Motor neuron (in vitro differentiated cells): ENCODE data around the gene FAM151A. TPM values are rescaled to one million over a fixed set of nuclear protein-coding genes. Genes with fewer than 3 reads are reported as not detected.

ENCODE experiments used
- ATAC-seq, 8 experiments: fragments of 200-7000 bp; cut with Tn5 transposase; replicated peaks in 6 of 8; 2 replicates each; pipeline ENCODE4 v1.8.0; 2021; ENCODE audit warnings: mild to moderate bottlenecking in 8 of 8, moderate library complexity in 8 of 8
- H3K27ac ChIP-seq, 2 donors: fragments of 250-450 bp; sonication (Bioruptor Pico); 2 replicates each; pipeline ENCODE4 v1.9.0; 2021; ENCODE audit warnings: antibody characterized with exemption in 2 of 2, mild to moderate bottlenecking in 2 of 2, moderate library complexity in 1 of 2
- H3K4me1 ChIP-seq, 2 donors: fragments of 250-450 bp; sonication (Bioruptor Pico); replicated peaks in 1 of 2; 2 replicates each; pipeline ENCODE4 v1.6.1; 2021; ENCODE audit warnings: antibody characterized with exemption in 2 of 2, mild to moderate bottlenecking in 2 of 2, moderate library complexity in 1 of 2
- H3K4me3 ChIP-seq, 5 donors: fragments of 250-450 bp; sonication (Bioruptor Pico); 2 replicates each; pipeline ENCODE4 v1.9.0; 2021; ENCODE audit warnings: antibody characterized with exemption in 5 of 5, mild to moderate bottlenecking in 5 of 5, moderate library complexity in 4 of 5
- WGBS, 10 experiments: fragments of 450-650 bp; shearing (Covaris generic); methylation state at CpG; one replicate each; pipeline ENCODE4 v1.0.0; 2022; 5-methylcytosine and 5-hydroxymethylcytosine counted together
- in situ Hi-C, 9 experiments: fragments of 400-800 bp; cut with MboI; loops; one replicate each; pipeline ENCODE4 v1.15.0; 2021; ENCODE audit warnings: low sequenced_read_pairs in 9 of 9, low pct_unique_long_range_greater_than_20kb in 2 of 9; ENCODE audit not compliant: unreplicated experiment in 9 of 9
- total RNA-seq, 8 experiments: library from RNA; unstranded; fragments of 300-600 nt; gene quantifications; 2 replicates each; pipeline versions ENCODE4 v1.2.3 to v1.2.4, GENCODE V29; 2022

The FAM151A gene
- total RNA-seq, 8 experiments from 2014 or later, result not detected

DNA sequence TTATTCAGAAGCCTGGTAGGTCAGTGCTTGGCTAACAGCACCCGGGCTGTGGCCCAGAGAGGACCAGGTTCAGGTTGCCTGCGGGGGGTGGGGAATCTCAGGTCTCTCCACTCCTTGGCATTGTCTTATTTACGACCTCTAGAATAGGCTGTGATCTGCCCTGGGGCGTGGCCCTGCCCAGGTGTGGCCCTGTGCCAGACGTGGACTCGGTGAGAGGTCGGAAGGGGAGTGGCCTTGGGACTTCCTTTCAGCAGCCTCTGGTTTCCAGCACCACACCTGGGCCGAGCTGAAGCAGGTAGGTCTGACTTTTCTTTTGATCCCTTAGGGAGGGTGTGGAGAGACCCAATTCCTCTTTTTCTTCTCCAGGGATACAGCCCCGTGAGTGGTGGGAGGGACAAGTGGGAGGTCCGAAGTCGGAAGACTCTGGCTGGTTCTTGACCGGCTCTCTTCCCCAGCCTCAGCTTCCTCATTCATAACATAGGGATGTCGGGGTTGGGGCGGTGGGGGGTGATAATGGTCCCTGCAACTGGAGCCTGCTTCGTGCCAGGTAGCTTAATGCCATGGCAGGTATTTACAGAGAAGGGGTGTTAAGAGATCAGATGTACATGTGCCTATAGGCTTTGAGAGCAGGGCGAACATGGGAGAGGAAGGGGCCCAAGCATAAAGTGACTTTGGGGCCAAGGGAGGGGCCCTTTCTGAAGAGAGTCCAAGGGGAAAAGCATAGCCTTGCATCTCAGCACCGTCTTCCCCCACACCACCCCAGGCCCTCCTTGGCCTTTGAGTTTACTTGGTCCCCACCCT, 58.8 kb downstream of the FAM151A start:
- WGBS, 10 experiments, result 70 to 100% (median 76%) methylated on average over 1 to 8 of the region's 17 CpGs; no CpG with 5 or more reads in 2 of the 10 experiments
- no peak for ATAC-seq
- in situ Hi-C loops, result no loop called here
- Histone ChIP-seq H3K4me1 (no peaks in the 10 kb centered on the region), H3K4me3 (no peak overlapping the region), H3K27ac (no peak overlapping the region)

DNA sequence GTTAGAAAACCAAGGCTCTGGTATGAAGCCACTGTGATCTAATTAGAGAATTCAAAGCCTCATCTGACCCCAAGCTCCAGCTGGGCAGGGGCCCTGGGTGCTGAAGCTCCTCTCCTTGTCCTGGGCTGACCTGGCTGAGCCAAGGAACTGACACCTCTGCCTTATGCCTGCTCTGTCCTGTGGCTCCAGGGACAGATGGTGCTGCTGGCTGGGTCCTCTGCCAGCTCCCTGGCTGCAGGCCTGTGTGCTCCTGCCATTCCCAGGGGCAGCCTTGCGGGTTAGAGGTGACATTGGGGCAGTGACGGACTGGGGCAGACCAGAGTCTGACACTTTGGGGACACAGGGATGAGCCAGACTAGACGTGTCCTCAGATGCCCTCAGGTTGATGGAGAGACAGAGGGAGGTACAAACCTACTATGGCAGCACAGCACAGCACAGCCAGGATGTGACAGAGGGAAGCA, 63.5 kb downstream of the FAM151A start:
- ATAC-seq, result no peak

More for the DNA sequence above, 63.5 kb downstream of the FAM151A start:
- in situ Hi-C loops, result no loop called here
- WGBS, 10 experiments, result 70 to 100% (median 86%) methylated on average over 1 to 2 of the region's 3 CpGs; no CpG with 5 or more reads in 6 of the 10 experiments
- H3K4me3 ChIP-seq, result no peak overlapping the region
- H3K4me1 ChIP-seq, result no peaks in the 10 kb centered on the region
- no peak overlapping the region for H3K27ac ChIP-seq

Other genes with a start within 250 kb of the FAM151A start
- 100 to 1,000 TPM in 2 of 8 experiments, 10 to 100 TPM in 6; 11.3 to 183 (median 60.4) TPM for gene SSBP3, start 217.1 kb downstream of the FAM151A start, total RNA-seq
- 1 to 10 TPM in 4 of 8 experiments, under 1 TPM in 4; 0.35 to 1.9 (median 0.93) TPM for gene ACOT11, start 75.3 kb downstream of the FAM151A start, total RNA-seq
- gene MROH7, start 18.3 kb upstream of the FAM151A start, total RNA-seq, result 1 to 10 TPM in 2 of 8 experiments, under 1 TPM in 6; 0.05 to 2.1 (median 0.46) TPM
- 10 to 100 TPM; 22.2 to 38.2 (median 27.3) TPM for gene TTC4, start 92.3 kb upstream of the FAM151A start, total RNA-seq
- 10 to 100 TPM in 2 of 8 experiments, 1 to 10 TPM in 6; 4.4 to 11.3 (median 8.4) TPM for gene PARS2, start 141.0 kb upstream of the FAM151A start, total RNA-seq
- gene TTC22, start 177.8 kb upstream of the FAM151A start, total RNA-seq, result 1 to 10 TPM in 2 of 8 experiments, under 1 TPM in 4, not detected in 2; 0.27 to 2.4 (median 0.62) TPM